SIG-M5 treated with dmso at 0.1 percent for 504 hours (cell line): ENCODE data around the gene TNFSF13.
"Not testable (repeated sequence)": the region's sequence is repeated elsewhere in the genome, so short reads cannot be mapped to it uniquely, and the experiment has no call there.

Source experiments
- DNase-seq: peaks from one replicate; lab custom pipeline; 2025; ENCODE audit not compliant: unreplicated experiment; lab: John Stamatoyannopoulos, UW

The TNFSF13 gene

DNA sequence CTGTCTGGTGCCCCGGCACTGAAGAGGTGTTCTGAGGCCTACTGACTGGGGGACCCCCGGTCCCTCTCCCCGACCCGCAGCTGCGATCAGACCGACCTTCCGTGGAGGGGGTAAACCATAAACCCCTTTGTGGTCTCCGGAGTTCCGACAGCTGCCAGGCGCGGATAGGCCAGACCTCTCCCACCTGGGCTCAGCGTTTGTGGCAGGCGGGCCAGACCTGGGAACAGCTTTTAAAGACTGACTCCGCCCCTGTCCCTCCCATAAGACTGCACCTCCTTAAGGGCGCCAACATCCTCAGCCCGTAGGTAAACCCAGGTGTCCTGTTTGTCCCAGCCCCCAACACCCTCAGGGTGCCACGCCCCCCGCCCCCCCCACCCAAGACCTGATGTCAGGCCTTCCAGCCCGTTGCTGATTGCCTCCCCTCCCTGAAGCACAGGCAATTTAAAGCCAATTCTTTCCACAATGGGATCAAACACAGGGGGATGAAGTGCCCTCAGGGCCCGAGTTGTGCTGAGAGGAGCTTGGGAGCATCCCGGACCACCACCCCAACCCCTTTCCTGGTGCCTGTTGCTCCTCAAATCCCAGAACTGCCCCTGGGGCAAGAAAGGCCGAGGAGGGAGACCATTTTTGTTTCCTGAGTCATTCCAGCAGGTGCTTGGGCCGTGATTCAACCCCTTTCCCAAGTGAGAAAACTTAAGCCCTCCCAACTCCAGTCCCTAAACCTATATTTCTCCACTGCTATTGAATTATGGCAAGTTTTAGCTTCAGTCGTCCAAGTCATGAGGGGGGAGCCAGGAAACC lies 31.5 kb downstream of the TNFSF13 start, which contains the start of gene SOX15:
SOX15 (minus strand) TSS at position 204 of the 801 bp plus-strand sequence. CDS start 418 bp downstream, outside the sequence.
- DNase-seq: no peak

DNA sequence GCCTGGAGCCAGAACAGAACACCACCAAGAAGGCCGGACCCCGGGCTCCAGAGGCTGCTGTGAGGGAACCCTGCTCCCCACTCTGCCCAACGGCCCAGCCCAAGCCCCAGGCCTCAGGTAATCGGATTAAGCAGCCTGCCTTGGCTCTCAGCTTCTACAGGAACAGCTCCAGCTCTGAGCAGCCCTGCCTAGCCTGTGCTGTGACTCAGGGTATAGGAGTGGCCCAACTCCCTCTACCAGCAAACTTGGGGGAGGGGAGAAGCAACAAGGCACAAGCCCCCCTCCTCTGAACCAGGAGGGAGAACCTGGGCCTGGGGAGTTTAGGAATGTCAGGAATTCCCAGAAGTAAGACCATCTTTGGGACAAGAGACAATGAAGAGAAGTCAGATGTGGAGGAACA lies 32.2 kb downstream of the TNFSF13 start:
- no peak for DNase-seq

DNA sequence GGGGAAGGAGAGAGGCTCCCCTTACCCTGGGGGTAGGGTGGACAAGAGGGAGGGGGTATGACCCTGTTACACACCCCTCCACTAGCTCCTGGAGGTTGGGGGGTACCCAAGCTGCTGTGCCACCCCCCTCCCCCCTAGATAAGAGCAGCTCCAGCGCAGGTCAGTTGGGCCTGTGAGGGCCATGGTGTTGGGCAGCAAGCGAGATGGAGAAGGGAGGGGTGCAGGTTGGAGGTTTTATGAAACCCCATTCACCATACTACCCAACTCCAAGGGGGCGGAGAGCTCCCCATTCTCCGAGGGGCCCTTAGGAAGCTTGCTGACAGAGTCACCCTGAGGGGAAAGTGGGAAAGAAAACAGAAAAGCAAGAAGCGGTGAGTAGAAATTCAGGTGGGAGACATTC lies 33.0 kb downstream of the TNFSF13 start:
- DNase-seq: no peak

DNA sequence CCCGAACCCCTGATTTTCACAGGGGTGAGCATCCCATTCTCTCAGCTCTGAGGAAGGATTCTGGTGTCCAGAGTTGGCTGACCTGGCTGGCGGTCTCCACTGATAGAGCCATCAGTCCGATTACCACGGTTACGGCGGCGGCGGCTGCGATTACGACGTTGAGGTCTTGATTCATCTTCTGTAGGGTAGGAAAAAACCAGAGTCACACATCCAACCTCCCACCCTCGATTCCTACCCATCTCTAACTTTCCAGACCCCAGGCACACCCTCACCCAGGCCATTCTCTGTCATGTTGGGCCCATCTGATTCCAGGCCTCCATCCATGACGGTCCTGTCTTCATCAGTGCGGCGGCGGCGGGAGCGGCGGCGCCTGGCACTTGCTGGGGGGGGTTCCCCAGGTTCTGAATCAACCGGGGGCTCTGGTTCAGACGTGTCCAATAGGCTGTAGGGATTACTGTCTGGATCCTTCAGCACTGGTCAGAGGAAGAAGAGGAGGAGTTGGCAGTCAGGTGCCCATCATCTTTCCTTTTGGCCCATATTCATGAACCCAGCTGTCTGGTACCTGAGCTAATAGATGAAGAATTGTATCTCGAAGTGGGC lies 34.0 kb downstream of the TNFSF13 start:
- DNase-seq: no peak

DNA sequence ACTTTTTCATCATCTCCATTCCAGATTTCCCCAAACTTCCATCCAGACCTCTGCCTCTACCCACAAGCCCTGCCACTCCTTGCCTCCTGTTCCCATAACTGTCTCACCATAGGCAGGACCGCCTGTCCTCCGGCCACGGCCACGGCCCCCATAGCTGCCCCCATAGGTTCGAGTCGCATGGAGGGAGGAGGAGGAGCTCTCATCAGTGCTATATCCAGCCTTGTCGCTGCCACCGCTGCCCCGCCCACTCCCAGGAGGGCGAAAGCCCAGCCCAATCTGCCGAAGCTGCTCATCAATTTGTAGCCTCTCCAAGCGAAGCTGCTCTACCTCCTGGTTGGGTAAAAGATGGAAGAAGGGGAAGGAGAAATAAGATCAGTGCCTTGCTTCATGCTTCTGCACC lies 34.7 kb downstream of the TNFSF13 start:
- no peak for DNase-seq

DNA sequence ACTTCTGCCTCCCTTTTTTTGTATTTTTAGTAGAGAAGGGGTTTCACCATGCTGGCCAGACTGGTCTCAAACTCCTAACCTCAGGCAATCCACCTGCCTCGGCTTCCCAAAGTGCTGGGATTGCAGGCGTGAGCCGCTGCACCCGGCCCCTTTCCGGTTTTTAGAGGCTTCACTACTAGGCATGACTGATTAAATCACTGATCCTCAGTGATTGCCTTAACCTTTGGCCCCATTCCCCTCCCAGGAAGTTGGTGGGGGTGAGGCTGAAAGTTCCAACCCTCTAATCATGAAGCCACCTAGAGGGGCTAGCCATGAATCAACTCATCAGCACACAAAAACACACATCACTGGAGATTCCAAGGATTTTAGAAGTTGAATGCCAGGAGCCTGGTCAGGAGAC lies 39.0 kb downstream of the TNFSF13 start:
- DNase-seq: not testable (repeated sequence)

DNA sequence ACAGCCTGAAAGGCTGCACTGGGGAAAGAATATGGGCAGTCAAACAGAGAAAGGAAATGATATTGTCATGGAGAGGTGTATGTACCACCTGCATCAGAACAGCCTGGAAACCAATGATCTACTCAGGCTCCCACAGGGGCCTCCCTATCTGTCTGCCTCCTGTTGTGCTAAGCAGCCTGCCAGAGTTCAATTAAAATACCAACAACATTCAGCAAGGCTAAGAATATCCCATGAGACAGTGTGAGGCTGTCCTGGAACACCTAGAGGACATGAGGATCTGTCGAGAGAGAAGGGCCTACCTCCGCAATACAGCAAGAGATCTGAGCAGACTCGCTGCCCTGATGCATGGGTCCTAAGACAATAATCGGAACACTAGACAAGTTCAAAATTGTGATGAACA lies 47.7 kb downstream of the TNFSF13 start:
- DNase-seq: no peak

DNA sequence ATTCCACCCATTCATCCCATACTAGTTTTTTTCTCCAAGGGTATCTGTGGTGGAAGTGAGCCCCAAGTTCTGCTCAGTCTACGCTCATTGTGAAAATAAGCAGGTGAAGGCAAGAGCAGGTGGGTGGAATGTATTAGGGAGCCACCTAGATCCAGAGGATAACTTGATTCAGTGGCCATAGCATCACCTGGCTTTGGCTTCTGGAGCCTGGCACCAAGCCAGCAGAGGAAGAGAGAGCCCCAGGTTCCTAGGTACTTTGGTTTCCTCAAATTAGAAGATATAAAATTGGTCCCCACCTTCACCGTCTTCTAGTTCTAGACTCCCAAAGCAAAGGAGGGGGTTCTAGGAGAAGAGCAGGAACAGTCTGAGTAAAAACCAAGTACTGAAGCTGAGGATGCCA lies 52.1 kb downstream of the TNFSF13 start:
- DNase-seq: no peak
